ENCODE data around the gene ZNF865. TPM values are rescaled to one million over a fixed set of nuclear protein-coding genes. Genes with fewer than 3 reads are reported as not detected.
A peak's percentile ranks its signal among the peaks of the same experiment; 100 is the strongest.

ZNF865 gene
- total RNA-seq, 1 donor from 2014 or later = 20.3 TPM

DNA sequence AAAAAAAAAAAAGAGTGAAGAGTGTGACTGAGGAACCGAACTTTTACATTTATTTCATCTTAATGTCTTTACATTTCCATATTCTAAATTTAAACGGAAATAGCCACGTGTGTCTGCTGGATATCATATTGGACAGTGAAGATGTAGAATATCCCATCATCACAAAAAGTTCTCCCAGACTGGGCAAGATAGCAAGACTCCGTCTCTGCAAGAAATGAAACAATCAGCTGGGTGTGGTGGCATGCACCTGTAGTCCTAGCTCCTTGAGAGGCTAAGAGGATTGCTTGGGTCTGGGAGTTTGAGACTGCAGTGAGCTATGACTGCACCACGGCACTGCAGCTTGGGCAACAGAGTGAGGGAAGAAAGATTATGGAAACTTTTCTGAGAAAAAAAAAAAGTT lies 28.7 kb upstream of the ZNF865 start:
- TF ChIP-seq, protein P1, sequence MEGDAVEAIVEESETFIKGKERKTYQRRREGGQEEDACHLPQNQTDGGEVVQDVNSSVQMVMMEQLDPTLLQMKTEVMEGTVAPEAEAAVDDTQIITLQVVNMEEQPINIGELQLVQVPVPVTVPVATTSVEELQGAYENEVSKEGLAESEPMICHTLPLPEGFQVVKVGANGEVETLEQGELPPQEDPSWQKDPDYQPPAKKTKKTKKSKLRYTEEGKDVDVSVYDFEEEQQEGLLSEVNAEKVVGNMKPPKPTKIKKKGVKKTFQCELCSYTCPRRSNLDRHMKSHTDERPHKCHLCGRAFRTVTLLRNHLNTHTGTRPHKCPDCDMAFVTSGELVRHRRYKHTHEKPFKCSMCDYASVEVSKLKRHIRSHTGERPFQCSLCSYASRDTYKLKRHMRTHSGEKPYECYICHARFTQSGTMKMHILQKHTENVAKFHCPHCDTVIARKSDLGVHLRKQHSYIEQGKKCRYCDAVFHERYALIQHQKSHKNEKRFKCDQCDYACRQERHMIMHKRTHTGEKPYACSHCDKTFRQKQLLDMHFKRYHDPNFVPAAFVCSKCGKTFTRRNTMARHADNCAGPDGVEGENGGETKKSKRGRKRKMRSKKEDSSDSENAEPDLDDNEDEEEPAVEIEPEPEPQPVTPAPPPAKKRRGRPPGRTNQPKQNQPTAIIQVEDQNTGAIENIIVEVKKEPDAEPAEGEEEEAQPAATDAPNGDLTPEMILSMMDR (conservative IDR thresholded peaks at IDR 0.05) = no peak
- Mint-ChIP-seq H3K4me3 (peak overlapping the region; percentile 86), H3K27ac (ENCODE audit: unreplicated experiment) (no peak overlapping the region), H3K4me1 (peaks cover 19% of the 10 kb centered on the region), H3K9me3 (no peaks in the 10 kb centered on the region), H3K36me3 (ENCODE audit: low read depth) (peaks cover 17% of the 10 kb centered on the region), H3K27me3 (ENCODE audit: low read depth) (no peaks in the 10 kb centered on the region)
- DNase-seq (ENCODE audit: low read depth, low spot score) = no peak

- peaks cover 17% of the 10 kb centered on the region for H3K36me3 Mint-ChIP-seq (ENCODE audit: low read depth)
- TF ChIP-seq, protein P1 (conservative IDR thresholded peaks at IDR 0.05) = no peak
- no peaks in the 10 kb centered on the region for H3K27me3 Mint-ChIP-seq (ENCODE audit: low read depth)
- H3K9me3 Mint-ChIP-seq = no peaks in the 10 kb centered on the region
- H3K4me1 Mint-ChIP-seq = peaks cover 19% of the 10 kb centered on the region
- no peak overlapping the region for H3K27ac Mint-ChIP-seq (ENCODE audit: unreplicated experiment)
- DNase-seq (ENCODE audit: low read depth, low spot score) = no peak
- H3K4me3 Mint-ChIP-seq = no peak overlapping the region
These were observed 27.3 kb upstream of the ZNF865 start for GRCh38 chr19:55578031-55578760.

DNA sequence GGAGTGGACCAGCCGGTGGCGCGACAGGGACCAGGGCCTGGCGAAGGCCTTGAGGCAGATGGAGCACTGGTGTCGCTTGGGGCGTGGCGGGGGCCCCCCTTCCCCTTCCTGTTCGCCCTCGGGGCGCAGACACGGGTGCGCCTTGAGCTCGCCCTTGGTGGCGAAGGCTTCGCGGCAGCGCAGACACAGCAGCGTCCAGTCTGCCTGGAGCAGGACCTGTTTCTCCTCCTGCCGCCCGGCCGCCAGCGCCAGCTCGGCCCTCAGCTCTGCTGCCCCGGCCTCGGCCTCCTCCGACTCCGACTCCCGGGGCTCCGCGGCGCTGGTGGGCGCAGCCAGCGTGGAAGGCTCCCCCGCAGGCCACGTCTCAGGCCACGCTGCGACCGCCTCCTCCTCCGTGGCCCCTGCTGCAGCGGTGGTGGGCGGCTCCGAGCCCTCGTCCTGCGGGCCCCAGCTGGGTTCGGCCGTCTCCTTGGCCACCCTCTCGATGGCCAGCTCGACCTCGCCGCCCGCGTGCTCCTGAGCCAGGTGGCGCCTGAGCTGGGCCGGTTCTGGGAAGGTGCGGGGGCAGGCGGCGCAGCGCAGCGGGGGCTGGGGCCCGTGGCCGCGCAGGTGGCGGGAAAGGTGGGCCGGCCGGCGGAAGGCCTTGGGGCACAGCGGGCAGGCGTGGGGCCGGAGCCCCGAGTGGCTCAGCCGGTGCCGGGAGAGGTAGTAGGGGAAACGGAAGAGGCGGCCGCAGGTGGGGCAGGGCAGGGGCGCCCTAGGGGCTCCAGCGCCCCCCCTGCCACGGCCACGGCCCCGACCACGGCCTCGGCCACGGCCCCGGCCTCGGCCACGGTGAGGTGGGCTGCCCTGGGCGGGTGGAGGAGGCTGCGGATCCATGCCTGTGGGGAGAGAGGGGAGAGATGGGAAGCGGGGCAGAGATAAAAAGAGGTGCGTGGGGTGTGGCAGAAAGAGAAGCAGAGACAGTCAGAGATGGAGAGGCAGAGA lies 26.4 kb upstream of the ZNF865 start:
- no peak for DNase-seq (ENCODE audit: low read depth, low spot score)
- Mint-ChIP-seq H3K27ac (ENCODE audit: unreplicated experiment) (peak overlapping the region; percentile 85), H3K9me3 (no peaks in the 10 kb centered on the region), H3K4me1 (peaks cover 19% of the 10 kb centered on the region), H3K36me3 (ENCODE audit: low read depth) (peaks cover 17% of the 10 kb centered on the region), H3K4me3 (peak overlapping the region; percentile 93), H3K27me3 (ENCODE audit: low read depth) (no peaks in the 10 kb centered on the region)
- TF ChIP-seq, protein P1 (conservative IDR thresholded peaks at IDR 0.05) = no peak

DNA sequence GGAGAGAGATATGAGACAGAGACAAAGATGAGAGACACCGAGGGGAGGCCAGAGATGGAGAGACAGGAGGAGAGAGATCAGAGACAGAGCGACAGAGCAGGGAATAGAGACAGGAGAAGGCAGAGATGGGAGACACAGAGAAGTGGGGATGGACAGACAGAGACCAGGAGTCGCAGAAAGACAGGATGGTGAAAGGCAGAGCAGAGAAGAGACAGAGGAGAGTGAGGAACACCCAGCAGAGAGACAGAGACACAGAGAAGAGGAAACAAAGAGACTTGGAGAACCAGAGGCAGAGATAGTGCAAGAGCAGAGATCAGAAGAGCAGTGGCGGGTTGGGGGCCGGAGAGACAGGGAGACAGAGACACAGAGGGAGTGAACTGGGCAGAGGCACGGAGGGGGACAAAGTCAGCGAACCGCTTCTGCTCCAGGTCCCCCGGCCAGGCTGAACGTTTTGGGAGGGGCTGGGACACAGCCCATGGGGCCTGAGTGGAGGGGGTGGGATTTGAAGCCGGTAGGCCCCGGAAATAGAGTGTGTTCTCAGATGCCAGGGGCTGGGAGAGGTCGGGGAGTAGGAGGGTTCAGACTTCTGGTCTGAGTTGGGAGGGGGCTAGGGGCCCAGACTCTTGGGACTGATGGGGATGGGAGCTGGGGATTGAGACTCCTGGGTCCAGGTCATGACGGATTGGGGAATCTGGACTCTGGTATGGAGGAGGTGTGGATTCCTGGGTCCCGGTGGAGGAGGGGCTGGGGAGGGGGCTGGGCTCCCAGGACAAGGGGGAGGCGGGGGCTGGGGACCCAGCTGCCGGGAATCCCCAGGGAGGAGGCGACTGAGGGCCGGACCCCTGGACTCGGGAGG lies 25.5 kb upstream of the ZNF865 start:
- TF ChIP-seq, protein P1 (conservative IDR thresholded peaks at IDR 0.05) = no peak
- Mint-ChIP-seq H3K27me3 (ENCODE audit: low read depth) (no peaks in the 10 kb centered on the region), H3K36me3 (ENCODE audit: low read depth) (peaks cover 17% of the 10 kb centered on the region), H3K4me1 (peaks cover 24% of the 10 kb centered on the region), H3K9me3 (no peaks in the 10 kb centered on the region), H3K27ac (ENCODE audit: unreplicated experiment) (peak overlapping the region; percentile 85), H3K4me3 (peak overlapping the region; percentile 93)
- no peak for DNase-seq (ENCODE audit: low read depth, low spot score)

GRCh38 chr19:55580628-55581144 lies 24.8 kb upstream of the ZNF865 start, which contains the start of gene ZNF579:
TSS of gene ZNF579 (minus strand) at chr19:55580848. CDS start at chr19:55579639, 1,209 bp downstream.
- H3K4me3 Mint-ChIP-seq = peak within 1 kb of the TSS; percentile 93
- DNase-seq (ENCODE audit: low read depth, low spot score) = peak; percentile 85
- H3K36me3 Mint-ChIP-seq (ENCODE audit: low read depth) = peaks cover 17% of the 10 kb centered on the region
- no peaks in the 10 kb centered on the region for H3K27me3 Mint-ChIP-seq (ENCODE audit: low read depth)
- peak within 1 kb of the TSS; percentile 85 for H3K27ac Mint-ChIP-seq (ENCODE audit: unreplicated experiment)
- H3K9me3 Mint-ChIP-seq = no peaks in the 10 kb centered on the region
- peaks cover 30% of the 10 kb centered on the region for H3K4me1 Mint-ChIP-seq
- TF ChIP-seq, protein P1 (conservative IDR thresholded peaks at IDR 0.05) = no peak
